ENCODE measurements around the gene ADO. TPM values are rescaled to one million over a fixed set of nuclear protein-coding genes. Genes with fewer than 3 reads are reported as not detected.

ADO gene
- total RNA-seq, 1 donor from 2014 or later = 34.1 TPM

- intact Hi-C loops (cut with micrococcal nuclease) = loop anchor here (1.0 to 10.0 kb wide), 14 partner anchors 38 to 913 kb away; partner anchors contain the start of gene REEP3
- Mint-ChIP-seq H3K9me3 (no peaks in the 10 kb centered on the region), H3K27ac (peak overlapping the region; percentile 100), H3K27me3 (ENCODE audit: low read depth) (peaks cover 17% of the 10 kb centered on the region), H3K4me1 (ENCODE audit: low read depth) (peaks cover 55% of the 10 kb centered on the region), H3K4me3 (ENCODE audit: low read depth) (peak overlapping the region; percentile 97), H3K36me3 (ENCODE audit: low read depth) (peaks cover 63% of the 10 kb centered on the region)
- DNase-seq (ENCODE audit: low spot score) = peak; percentile 24
These were observed 11.0 kb downstream of the ADO start for GRCh38 chr10:62815381-62816075.

GRCh38 chr10:62816076-62816330 lies 11.5 kb downstream of the ADO start:
- H3K4me1 Mint-ChIP-seq (ENCODE audit: low read depth) = peaks cover 50% of the 10 kb centered on the region
- peaks cover 22% of the 10 kb centered on the region for H3K27me3 Mint-ChIP-seq (ENCODE audit: low read depth)
- H3K27ac Mint-ChIP-seq = peak overlapping the region; percentile 100
- intact Hi-C loops (cut with micrococcal nuclease) = loop anchor here (1.0 to 10.0 kb wide), 14 partner anchors 37 to 913 kb away; partner anchors contain the start of gene REEP3
- H3K9me3 Mint-ChIP-seq = no peaks in the 10 kb centered on the region
- peak overlapping the region; percentile 97 for H3K4me3 Mint-ChIP-seq (ENCODE audit: low read depth)
- peaks cover 58% of the 10 kb centered on the region for H3K36me3 Mint-ChIP-seq (ENCODE audit: low read depth)
- DNase-seq (ENCODE audit: low spot score) = no peak

- intact Hi-C loops (cut with micrococcal nuclease) = loop anchor here (1.0 to 10.0 kb wide), 16 partner anchors 37 to 914 kb away; partner anchors contain the start of genes NRBF2 and REEP3
- no peaks in the 10 kb centered on the region for H3K9me3 Mint-ChIP-seq
- H3K4me3 Mint-ChIP-seq (ENCODE audit: low read depth) = peak within 1 kb of the TSS; percentile 97
- H3K36me3 Mint-ChIP-seq (ENCODE audit: low read depth) = peaks cover 54% of the 10 kb centered on the region
- peak; percentile 94 for DNase-seq (ENCODE audit: low spot score)
- H3K4me1 Mint-ChIP-seq (ENCODE audit: low read depth) = peaks cover 45% of the 10 kb centered on the region
- H3K27ac Mint-ChIP-seq = peak within 1 kb of the TSS; percentile 100
- H3K27me3 Mint-ChIP-seq (ENCODE audit: low read depth) = peaks cover 22% of the 10 kb centered on the region
These were observed 12.0 kb downstream of the ADO start, which contains the start of gene EGR2 for GRCh38 chr10:62816331-62817120. EGR2 (minus strand) TSS chr10:62816366; CDS start chr10:62816029, 337 bp downstream.

- Mint-ChIP-seq H3K36me3 (ENCODE audit: low read depth) (peaks cover 47% of the 10 kb centered on the region), H3K27me3 (ENCODE audit: low read depth) (peaks cover 22% of the 10 kb centered on the region), H3K4me1 (ENCODE audit: low read depth) (peaks cover 41% of the 10 kb centered on the region), H3K4me3 (ENCODE audit: low read depth) (peak overlapping the region; percentile 97), H3K9me3 (no peaks in the 10 kb centered on the region), H3K27ac (peak overlapping the region; percentile 100)
- no peak for DNase-seq (ENCODE audit: low spot score)
- intact Hi-C loops (cut with micrococcal nuclease) = loop anchor here (1.0 to 10.0 kb wide), 10 partner anchors 223 to 914 kb away; partner anchors contain the start of genes NRBF2 and REEP3
These were observed 12.7 kb downstream of the ADO start for GRCh38 chr10:62817121-62817765.

- Mint-ChIP-seq H3K27me3 (ENCODE audit: low read depth) (peaks cover 25% of the 10 kb centered on the region), H3K36me3 (ENCODE audit: low read depth) (peaks cover 40% of the 10 kb centered on the region), H3K4me3 (ENCODE audit: low read depth) (peak overlapping the region; percentile 97), H3K4me1 (ENCODE audit: low read depth) (peaks cover 37% of the 10 kb centered on the region), H3K9me3 (no peaks in the 10 kb centered on the region), H3K27ac (peak overlapping the region; percentile 100)
- intact Hi-C loops (cut with micrococcal nuclease) = loop anchor here (1.0 to 10.0 kb wide), 13 partner anchors 208 to 915 kb away; partner anchors contain the start of genes NRBF2 and REEP3
- peak; percentile 60 for DNase-seq (ENCODE audit: low spot score)
These were observed 13.4 kb downstream of the ADO start for GRCh38 chr10:62817766-62818425.

- Mint-ChIP-seq H3K4me3 (ENCODE audit: low read depth) (peak overlapping the region; percentile 97), H3K4me1 (ENCODE audit: low read depth) (peaks cover 32% of the 10 kb centered on the region), H3K27ac (peak overlapping the region; percentile 100), H3K36me3 (ENCODE audit: low read depth) (peaks cover 34% of the 10 kb centered on the region), H3K9me3 (no peaks in the 10 kb centered on the region), H3K27me3 (ENCODE audit: low read depth) (peaks cover 26% of the 10 kb centered on the region)
- intact Hi-C loops (cut with micrococcal nuclease) = loop anchor here (1.0 to 10.0 kb wide), 8 partner anchors 208 to 704 kb away; partner anchors contain the start of gene REEP3
- peak; percentile 30 for DNase-seq (ENCODE audit: low spot score)
These were observed 14.0 kb downstream of the ADO start for GRCh38 chr10:62818426-62819011.

- no peaks in the 10 kb centered on the region for H3K9me3 Mint-ChIP-seq
- DNase-seq (ENCODE audit: low spot score) = no peak
- H3K4me3 Mint-ChIP-seq (ENCODE audit: low read depth) = peak overlapping the region; percentile 65
- intact Hi-C loops (cut with micrococcal nuclease) = loop anchor here (2.0 to 10.0 kb wide), 6 partner anchors 249 to 703 kb away; partner anchors contain the start of gene REEP3
- peak overlapping the region; percentile 51 for H3K27ac Mint-ChIP-seq
- H3K27me3 Mint-ChIP-seq (ENCODE audit: low read depth) = peaks cover 26% of the 10 kb centered on the region
- H3K4me1 Mint-ChIP-seq (ENCODE audit: low read depth) = peaks cover 28% of the 10 kb centered on the region
- H3K36me3 Mint-ChIP-seq (ENCODE audit: low read depth) = peaks cover 26% of the 10 kb centered on the region
These were observed 14.8 kb downstream of the ADO start for GRCh38 chr10:62819141-62819920.

GRCh38 chr10:62820586-62820985 lies 16.1 kb downstream of the ADO start:
- Mint-ChIP-seq H3K4me1 (ENCODE audit: low read depth) (peaks cover 27% of the 10 kb centered on the region), H3K36me3 (ENCODE audit: low read depth) (peaks cover 13% of the 10 kb centered on the region), H3K9me3 (no peaks in the 10 kb centered on the region), H3K27me3 (ENCODE audit: low read depth) (peaks cover 24% of the 10 kb centered on the region), H3K27ac (no peak overlapping the region), H3K4me3 (ENCODE audit: low read depth) (no peak overlapping the region)
- no peak for DNase-seq (ENCODE audit: low spot score)
- intact Hi-C loops (cut with micrococcal nuclease) = no loop called here

- H3K36me3 Mint-ChIP-seq (ENCODE audit: low read depth) = no peaks in the 10 kb centered on the region
- H3K9me3 Mint-ChIP-seq = no peaks in the 10 kb centered on the region
- intact Hi-C loops (cut with micrococcal nuclease) = no loop called here
- no peak overlapping the region for H3K27ac Mint-ChIP-seq
- peaks cover 6% of the 10 kb centered on the region for H3K27me3 Mint-ChIP-seq (ENCODE audit: low read depth)
- H3K4me1 Mint-ChIP-seq (ENCODE audit: low read depth) = peaks cover 16% of the 10 kb centered on the region
- DNase-seq (ENCODE audit: low spot score) = no peak
- H3K4me3 Mint-ChIP-seq (ENCODE audit: low read depth) = no peak overlapping the region
These were observed 21.8 kb downstream of the ADO start for GRCh38 chr10:62826273-62826672.

- Mint-ChIP-seq H3K27ac (no peak overlapping the region), H3K4me3 (ENCODE audit: low read depth) (no peak overlapping the region), H3K4me1 (ENCODE audit: low read depth) (peaks cover 13% of the 10 kb centered on the region), H3K9me3 (no peaks in the 10 kb centered on the region), H3K36me3 (ENCODE audit: low read depth) (no peaks in the 10 kb centered on the region), H3K27me3 (ENCODE audit: low read depth) (peaks cover 12% of the 10 kb centered on the region)
- intact Hi-C loops (cut with micrococcal nuclease) = no loop called here
- DNase-seq (ENCODE audit: low spot score) = no peak
These were observed 25.1 kb downstream of the ADO start for GRCh38 chr10:62829622-62830021.

GRCh38 chr10:62830679-62831078 lies 26.2 kb downstream of the ADO start:
- Mint-ChIP-seq H3K27me3 (ENCODE audit: low read depth) (peaks cover 12% of the 10 kb centered on the region), H3K4me1 (ENCODE audit: low read depth) (peaks cover 13% of the 10 kb centered on the region), H3K9me3 (no peaks in the 10 kb centered on the region), H3K36me3 (ENCODE audit: low read depth) (no peaks in the 10 kb centered on the region), H3K27ac (no peak overlapping the region), H3K4me3 (ENCODE audit: low read depth) (no peak overlapping the region)
- DNase-seq (ENCODE audit: low spot score) = no peak
- intact Hi-C loops (cut with micrococcal nuclease) = no loop called here

Measured in activated T-helper 2 cell treated with anti-CD3 and anti-CD28 coated beads, Interferon-gamma antibody, Interleukin-2, Interleukin-4, amounts not matched to agents 10 μg/mL and 5 μg/mL and 100 μg/mL, durations not matched to agents 14 hours and 24 hours and 36 hours (primary cell).